ENCODE data around the gene XYLT1. TPM values are rescaled to one million over a fixed set of nuclear protein-coding genes. Genes with fewer than 3 reads are reported as not detected.

XYLT1 gene
- total RNA-seq, 1 experiment from 2014 or later: 14.5 TPM

DNA sequence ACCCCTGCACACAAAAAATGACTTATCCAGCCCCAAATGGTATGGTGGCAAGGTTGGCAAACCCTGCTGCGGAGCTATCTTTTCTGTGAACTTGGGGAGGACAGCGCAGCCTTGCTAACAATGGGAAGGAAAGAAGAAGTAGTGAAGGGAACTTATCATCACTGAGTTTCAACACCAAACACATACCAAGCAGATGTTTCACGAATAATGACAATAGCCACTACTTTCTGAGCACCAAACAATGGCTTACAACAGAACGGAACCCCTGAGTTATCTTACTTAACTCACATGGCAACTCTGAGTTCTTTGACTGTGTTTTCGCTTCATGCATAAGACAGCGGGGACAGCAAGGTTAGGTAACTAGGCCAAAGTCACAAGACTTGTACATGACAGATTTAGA lies 148.9 kb downstream of the XYLT1 start:
- no CpG with 5 or more reads among the region's 6 CpGs for WGBS (ENCODE audit: extremely low coverage, insufficient read length, low lambda C conversion rate)
- no peak overlapping the region for H2BK20ac ChIP-seq (ENCODE audit: low read depth, low read length, poor library complexity, severe bottlenecking)
- no peak overlapping the region for H4K8ac ChIP-seq (replicated peaks; ENCODE audit: insufficient read length, low read depth, low read length)
- H3K9ac ChIP-seq (ENCODE audit: extremely low read depth, insufficient read length, low read length): no peak overlapping the region
- no peak overlapping the region for H3K4ac ChIP-seq (ENCODE audit: low read depth, low read length)
- no peak overlapping the region for H3K23ac ChIP-seq (ENCODE audit: insufficient read length, low read depth, low read length)
- no peaks in the 10 kb centered on the region for H3K79me2 ChIP-seq (ENCODE audit: insufficient read depth, low read length)
- Mint-ChIP-seq H3K4me1 (peaks cover 25 to 32% of the 10 kb centered on the region in 2 experiments), H3K4me3 (no peak overlapping the region), H3K27me3 (ENCODE audit: low read depth) (no peaks in the 10 kb centered on the region), H3K36me3 (ENCODE audit: insufficient read depth in 1 of 3, low read depth in 3 of 3) (no peaks in the 10 kb centered on the region; a peak in 2 of 7 replicates), H3K9me3 (no peaks in the 10 kb centered on the region; a peak in 1 of 5 replicates), H3K27ac (0 out of 7 replicates have a peak overlapping the region, but pooled peaks of 1 of the 3 experiments have one; percentile 65)
- H2BK12ac ChIP-seq (ENCODE audit: insufficient read length, low read depth, low read length): no peak overlapping the region
- no peak overlapping the region for H3K4me2 ChIP-seq (ENCODE audit: insufficient read depth, insufficient read length, low read length)
- no peak overlapping the region for H2BK5ac ChIP-seq (ENCODE audit: insufficient read length, low read length)
- no peaks in the 10 kb centered on the region for H3K27me3 ChIP-seq (ENCODE audit: insufficient read depth, low read length)
- H2BK15ac ChIP-seq (ENCODE audit: low read depth, low read length): no peak overlapping the region
- no peak overlapping the region for H3K27ac ChIP-seq (ENCODE audit: insufficient read length, low read depth, low read length)
- no peak overlapping the region for H3T11ph ChIP-seq (ENCODE audit: low read length)
- H3K56ac ChIP-seq (ENCODE audit: insufficient read length, low read depth, low read length): no peak overlapping the region
- H2BK120ac ChIP-seq (ENCODE audit: low read depth, low read length, poor library complexity, severe bottlenecking): no peak overlapping the region
- H3K79me1 ChIP-seq (ENCODE audit: insufficient read depth, low read depth, low read length, poor library complexity, severe bottlenecking): no peaks in the 10 kb centered on the region
- H3K9me3 ChIP-seq (ENCODE audit: control insufficient read depth, low read depth, low read length): no peaks in the 10 kb centered on the region
- no peak overlapping the region for H3K14ac ChIP-seq (ENCODE audit: insufficient read depth, low read length)
- no peak overlapping the region for H4K5ac ChIP-seq (ENCODE audit: insufficient read length, low read depth, low read length)
- H4K91ac ChIP-seq (ENCODE audit: insufficient read length, low read depth, low read length): no peak overlapping the region
- TF ChIP-seq, protein P1, sequence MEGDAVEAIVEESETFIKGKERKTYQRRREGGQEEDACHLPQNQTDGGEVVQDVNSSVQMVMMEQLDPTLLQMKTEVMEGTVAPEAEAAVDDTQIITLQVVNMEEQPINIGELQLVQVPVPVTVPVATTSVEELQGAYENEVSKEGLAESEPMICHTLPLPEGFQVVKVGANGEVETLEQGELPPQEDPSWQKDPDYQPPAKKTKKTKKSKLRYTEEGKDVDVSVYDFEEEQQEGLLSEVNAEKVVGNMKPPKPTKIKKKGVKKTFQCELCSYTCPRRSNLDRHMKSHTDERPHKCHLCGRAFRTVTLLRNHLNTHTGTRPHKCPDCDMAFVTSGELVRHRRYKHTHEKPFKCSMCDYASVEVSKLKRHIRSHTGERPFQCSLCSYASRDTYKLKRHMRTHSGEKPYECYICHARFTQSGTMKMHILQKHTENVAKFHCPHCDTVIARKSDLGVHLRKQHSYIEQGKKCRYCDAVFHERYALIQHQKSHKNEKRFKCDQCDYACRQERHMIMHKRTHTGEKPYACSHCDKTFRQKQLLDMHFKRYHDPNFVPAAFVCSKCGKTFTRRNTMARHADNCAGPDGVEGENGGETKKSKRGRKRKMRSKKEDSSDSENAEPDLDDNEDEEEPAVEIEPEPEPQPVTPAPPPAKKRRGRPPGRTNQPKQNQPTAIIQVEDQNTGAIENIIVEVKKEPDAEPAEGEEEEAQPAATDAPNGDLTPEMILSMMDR (conservative IDR thresholded peaks at IDR 0.05): no peak
- H3K18ac ChIP-seq (ENCODE audit: insufficient read length, low read depth, low read length): no peak overlapping the region
- H2AK5ac ChIP-seq (ENCODE audit: insufficient read length, low read length): no peak overlapping the region
- DNase-seq: no peak
- no peaks in the 10 kb centered on the region for H3K23me2 ChIP-seq (ENCODE audit: insufficient read length, low read depth, low read length, poor library complexity, severe bottlenecking)
- peaks cover 3% of the 10 kb centered on the region for H3K4me1 ChIP-seq (ENCODE audit: insufficient read depth, low read length)
- no peak overlapping the region for H2AFZ ChIP-seq (ENCODE audit: low read length)
- no peaks in the 10 kb centered on the region for H4K20me1 ChIP-seq (ENCODE audit: control insufficient read depth, insufficient read depth, insufficient read length)

All from H9 (cell line).